Right lobe of liver (tissue), 4 donors: ENCODE results near the gene IAH1.

Experiments used
- CTCF ChIP-seq, 4 donors: fragments of 200-600 bp in 3 of 4; fragments of 450-650 bp in 1 of 4; IDR thresholded peaks; one replicate each; pipeline versions ENCODE4 v1.5.1 to v1.8.0; 2016 to 2022; ENCODE audit warnings: antibody characterized with exemption in 4 of 4, mild to moderate bottlenecking in 2 of 4
- POLR2A ChIP-seq: fragments of 450-650 bp; IDR thresholded peaks from one replicate; pipeline ENCODE4 v1.6.1; 2017; ENCODE audit warnings: antibody characterized with exemption, mild to moderate bottlenecking
- donor health status: DM: no; HTN: no; CAD: no.
- donor health status: DM: no; HTN: no; CAD: no.
- donor health status: DM: no; HTN: yes; CAD: no.

GRCh38 chr2:9471206-9471605, 3.1 kb upstream of the IAH1 start:
- TF ChIP-seq CTCF (IDR thresholded peaks at IDR 0.05) (no peak), POLR2A (no peak)
